ENCODE data around the gene EBLN1.

GRCh38 chr10:22171131-22171530 lies 46.7 kb downstream of the EBLN1 start:
- TF ChIP-seq, protein P1, sequence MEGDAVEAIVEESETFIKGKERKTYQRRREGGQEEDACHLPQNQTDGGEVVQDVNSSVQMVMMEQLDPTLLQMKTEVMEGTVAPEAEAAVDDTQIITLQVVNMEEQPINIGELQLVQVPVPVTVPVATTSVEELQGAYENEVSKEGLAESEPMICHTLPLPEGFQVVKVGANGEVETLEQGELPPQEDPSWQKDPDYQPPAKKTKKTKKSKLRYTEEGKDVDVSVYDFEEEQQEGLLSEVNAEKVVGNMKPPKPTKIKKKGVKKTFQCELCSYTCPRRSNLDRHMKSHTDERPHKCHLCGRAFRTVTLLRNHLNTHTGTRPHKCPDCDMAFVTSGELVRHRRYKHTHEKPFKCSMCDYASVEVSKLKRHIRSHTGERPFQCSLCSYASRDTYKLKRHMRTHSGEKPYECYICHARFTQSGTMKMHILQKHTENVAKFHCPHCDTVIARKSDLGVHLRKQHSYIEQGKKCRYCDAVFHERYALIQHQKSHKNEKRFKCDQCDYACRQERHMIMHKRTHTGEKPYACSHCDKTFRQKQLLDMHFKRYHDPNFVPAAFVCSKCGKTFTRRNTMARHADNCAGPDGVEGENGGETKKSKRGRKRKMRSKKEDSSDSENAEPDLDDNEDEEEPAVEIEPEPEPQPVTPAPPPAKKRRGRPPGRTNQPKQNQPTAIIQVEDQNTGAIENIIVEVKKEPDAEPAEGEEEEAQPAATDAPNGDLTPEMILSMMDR (IDR thresholded peaks at IDR 0.05; ENCODE audit: low read length), result no peak
- TF ChIP-seq EZH2phosphoT487 (IDR thresholded peaks at IDR 0.05; ENCODE audit: low read length), result no peak
- no peak for TF ChIP-seq EZH2 (optimal IDR thresholded peaks at IDR 0.05; ENCODE audit: low read depth, low read length)
